K562 (cell line): ENCODE data around the gene USP24. TPM values are rescaled to one million over a fixed set of nuclear protein-coding genes. Genes with fewer than 3 reads are reported as not detected.

Experiments
- ATAC-seq: fragments of 200-7000 bp; cut with Tn5 transposase; 3 replicates; pipeline ENCODE4 v1.9.1; 2020; ENCODE audit warnings: moderate library complexity
- BruUV-seq: library from RNA; stranded (reverse); fragments of 400-500 nt; replicated peaks from 2 replicates; lab custom pipeline; 2021; lab: Mats Ljungman, UMichigan
- CTCF ChIA-PET: fragments of 300-600 bp; formaldehyde crosslinking; extraction: SDS; loops from one replicate; lab custom pipeline; 2021; ENCODE audit warnings: low intra/inter-chr PET ratio; lab: Yijun Ruan, JAX
- POLR2A ChIA-PET: fragments of 300-600, 350-650 bp; sonication (Branson Sonifier 250); formaldehyde crosslinking; extraction: SDS; loops from one replicate; lab custom pipeline; 2021; ENCODE audit warnings: antibody characterized with exemption, inconsistent platforms; lab: Yijun Ruan, JAX
- DNase-seq, 4 experiments: peaks; one replicate each; pipeline versions ENCODE4 v3.0.0 to v3.0.0-alpha.2; 2011 to 2018; ENCODE audit warnings: low spot score in 3 of 4, mixed read lengths in 3 of 4; ENCODE audit errors: extremely low read depth in 1 of 4
- FAIRE-seq: peaks from 2 replicates; lab custom pipeline; 2011; peaks lifted over from hg19 to GRCh38; lab: Jason Lieb, UNC
- H2AFZ ChIP-seq: 2 replicates; pipeline ENCODE4 v1.6.0; 2011; ENCODE audit warnings: low read depth, low read length, control low read depth, inconsistent platforms
- H3K27ac ChIP-seq: fragments of 200-600 bp; 3 replicates; pipeline ENCODE4 v1.8.0; 2011; ENCODE audit warnings: low read depth, mild to moderate bottlenecking, control low read depth, inconsistent platforms, low read length, moderate library complexity, mixed read lengths; ENCODE audit errors: extremely low read depth
- H3K27me3 ChIP-seq, 2 experiments: fragments of 300-600 bp in 1 of 2; 2 replicates in 1 of 2; 3 replicates in 1 of 2; pipeline versions ENCODE4 v1.6.0 to v1.8.0; 2011; ENCODE audit warnings: inconsistent platforms in 2 of 2, low read length in 2 of 2, mild to moderate bottlenecking in 1 of 2, mixed read lengths in 1 of 2, moderate library complexity in 1 of 2; ENCODE audit not compliant: control insufficient read depth in 2 of 2, insufficient read depth in 2 of 2
- H3K36me3 ChIP-seq: fragments of 300-600 bp; 3 replicates; pipeline ENCODE4 v1.8.0; 2011; ENCODE audit warnings: mild to moderate bottlenecking, low read length, inconsistent platforms; ENCODE audit not compliant: control insufficient read depth, insufficient read depth
- H3K4me1 ChIP-seq, 2 experiments: fragments of 200-600 bp in 1 of 2; replicated peaks in 1 of 2; 2 replicates in 1 of 2; 3 replicates in 1 of 2; pipeline versions ENCODE4 v1.5.1 to v1.8.0; 2011; ENCODE audit warnings: inconsistent platforms in 2 of 2, low read length in 2 of 2, mild to moderate bottlenecking in 1 of 2, mixed read lengths in 1 of 2, moderate library complexity in 1 of 2; ENCODE audit not compliant: control insufficient read depth in 2 of 2, insufficient read depth in 2 of 2
- H3K4me2 ChIP-seq: 2 replicates; pipeline ENCODE4 v1.6.1; 2011; ENCODE audit warnings: low read length, control low read depth, inconsistent platforms, mixed read lengths; ENCODE audit not compliant: insufficient read depth
- H3K4me3 ChIP-seq: fragments of 200-600 bp; sonication (generic), shearing (Covaris generic); 2 replicates; pipeline ENCODE4 v1.5.1; 2016; ENCODE audit warnings: control low read depth, inconsistent platforms
- H3K79me2 ChIP-seq: fragments of 200-600 bp; 3 replicates; pipeline ENCODE4 v1.8.0; 2011; ENCODE audit warnings: low read length, inconsistent platforms; ENCODE audit not compliant: control insufficient read depth, insufficient read depth
- H3K9ac ChIP-seq, 2 experiments: 2 replicates each; pipeline versions ENCODE4 v1.6.0 to v1.6.1; 2011; ENCODE audit warnings: low read depth in 2 of 2, low read length in 2 of 2, control low read depth in 1 of 2, inconsistent platforms in 1 of 2, mild to moderate bottlenecking in 1 of 2, mixed read lengths in 1 of 2; ENCODE audit not compliant: insufficient read depth in 1 of 2
- H3K9me1 ChIP-seq: one replicate; pipeline ENCODE4 v1.6.0; 2011; ENCODE audit warnings: inconsistent platforms, mild to moderate bottlenecking, low read length, moderate library complexity; ENCODE audit not compliant: control insufficient read depth, insufficient read depth
- H3K9me3 ChIP-seq: replicated peaks from 2 replicates; pipeline ENCODE4 v1.5.1; 2011; ENCODE audit warnings: low read depth, low read length, inconsistent platforms; ENCODE audit not compliant: control insufficient read depth, insufficient read depth
- H4K20me1 ChIP-seq: replicated peaks from 2 replicates; pipeline ENCODE4 v1.6.1; 2011; ENCODE audit warnings: low read length, inconsistent platforms, mixed read lengths; ENCODE audit not compliant: control insufficient read depth, insufficient read depth
- CBX8 ChIP-seq: fragments of 200-600 bp; sonication (generic); IDR thresholded peaks from 2 replicates; pipeline ENCODE4 v1.6.1; 2012; ENCODE audit warnings: borderline replicate concordance, mixed run types, low read depth, mild to moderate bottlenecking, moderate library complexity, mixed read lengths, low read length, control low read depth, inconsistent platforms; ENCODE audit not compliant: poor library complexity, severe bottlenecking; ENCODE audit errors: extremely low read depth
- POLR2G ChIP-seq: fragments of 200-400 bp; formaldehyde crosslinking; IDR thresholded peaks from 2 replicates; pipeline ENCODE4 v1.6.1; 2017; ENCODE audit warnings: low read depth, mild to moderate bottlenecking, antibody characterized with exemption, low read length, moderate library complexity
- RBFOX2 ChIP-seq: fragments of 200-400 bp; formaldehyde crosslinking; IDR thresholded peaks from 2 replicates; pipeline ENCODE4 v1.6.1; 2017; ENCODE audit warnings: low read depth, mild to moderate bottlenecking, low read length, moderate library complexity
- RHOXF2B ChIP-seq: fragments of 250-450 bp; sonication (Bioruptor Pico); conservative IDR thresholded peaks from 2 replicates; pipeline ENCODE4 v1.5.1; 2021
- WGBS: fragments of 100-300 bp; shearing (Covaris generic); methylation state at CpG from one replicate; pipeline ENCODE4 v1.1.6; 2016; ENCODE audit warnings: low coverage, mixed read lengths; ENCODE audit not compliant: insufficient coverage; ENCODE audit errors: missing lambda C conversion rate; 5-methylcytosine and 5-hydroxymethylcytosine counted together
- in situ Hi-C: fragments of 300-500 bp; cut with MboI; formaldehyde crosslinking; loops from 4 replicates; pipeline ENCODE4 v1.15.0; 2018; ENCODE audit warnings: inconsistent platforms, mixed read lengths
- intact Hi-C: fragments of 100-400 bp; cut with micrococcal nuclease; formaldehyde crosslinking; loops from 2 replicates; pipeline ENCODE4 v1.14.2; 2022
- polyA plus RNA-seq, 8 experiments: library from polyadenylated mRNA; depleted of rRNA in 4 of 8; stranded (reverse) in 5 of 8; unstranded in 3 of 8; fragments of >200 nt; fragmentation: Nextera tagmentation in 2 of 8; fragmentation: Illumina TruSeq in 1 of 8; extraction: Ambion mirVana in 2 of 8; extraction: Trizol in 1 of 8; gene quantifications; 2 replicates each; pipeline versions ENCODE4 v1.2.1 to v1.2.3, GENCODE V29; 2011 to 2014; ENCODE audit warnings: inconsistent platforms in 1 of 8, missing spikeins in 1 of 8
- total RNA-seq, 7 experiments: library from RNA; depleted of rRNA in 6 of 7; stranded (reverse); fragments of >200 nt in 6 of 7; fragmentation: Illumina TruSeq in 2 of 7; extraction: Trizol in 2 of 7; gene quantifications; 2 replicates each; pipeline versions ENCODE4 v1.2.1 to v1.2.3, GENCODE V29; 2011 to 2021; ENCODE audit warnings: low replicate concordance in 1 of 7
- TF ChIP-seq, protein P1 (sequence below): IDR thresholded peaks from 2 replicates; pipeline ENCODE4 v1.6.1; 2016; ENCODE audit warnings: missing genetic modification characterization, missing compliant biosample characterization

Gene USP24
- total and polyA plus RNA-seq, 9 of the 15 experiments (the other 6 are each of a cell fraction or from before 2014, with no cell fraction given), result 7.7 to 62.6 (median 36.8) TPM

DNA sequence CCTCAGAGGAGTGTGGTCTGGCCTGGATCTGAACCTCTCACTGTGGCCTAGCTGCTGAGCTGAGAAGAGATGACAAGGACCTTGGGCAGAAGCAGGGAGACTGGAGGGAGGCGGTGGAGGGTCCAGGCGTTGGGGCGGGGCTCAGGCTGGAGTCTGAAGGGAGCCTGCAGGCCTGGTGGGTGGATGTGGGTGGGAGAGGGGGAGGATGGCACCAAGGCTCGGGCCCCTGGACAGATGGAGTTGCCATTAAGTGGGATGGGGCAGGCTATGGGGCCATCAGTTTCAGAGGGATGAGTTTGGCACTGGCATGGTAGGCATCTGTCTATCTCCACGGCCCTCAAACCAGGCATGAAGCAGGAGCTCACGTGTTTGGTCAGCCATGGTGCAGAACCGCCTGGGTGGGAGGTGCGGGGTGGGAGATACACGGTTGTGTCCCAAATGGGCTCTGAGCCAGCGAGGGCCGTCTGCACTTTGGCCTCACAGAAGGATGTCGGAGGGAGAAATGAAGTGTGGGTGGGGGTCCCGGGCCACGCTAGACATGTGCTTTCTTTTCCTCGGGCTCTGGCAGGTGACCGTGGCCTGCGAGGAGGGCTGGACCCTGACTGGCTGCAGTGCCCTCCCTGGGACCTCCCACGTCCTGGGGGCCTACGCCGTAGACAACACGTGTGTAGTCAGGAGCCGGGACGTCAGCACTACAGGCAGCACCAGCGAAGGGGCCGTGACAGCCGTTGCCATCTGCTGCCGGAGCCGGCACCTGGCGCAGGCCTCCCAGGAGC lies 152.2 kb downstream of the USP24 start:
- Histone ChIP-seq H3K79me2 (no peaks in the 10 kb centered on the region), H3K4me2 (no peak overlapping the region), H4K20me1 (0 out of 2 replicates have a peak, but pooled peaks cover 3% of the 10 kb centered on the region), H3K9me3 (no peaks in the 10 kb centered on the region), H2AFZ (no peak overlapping the region), H3K4me3 (no peak overlapping the region), H3K27ac (no peak overlapping the region), H3K36me3 (peaks cover 97% of the 10 kb centered on the region), H3K9ac (no peak overlapping the region), H3K9me1 (no peaks in the 10 kb centered on the region), H3K27me3 (no peaks in the 10 kb centered on the region), H3K4me1 (peaks cover 0 to 8% of the 10 kb centered on the region in 2 experiments; a peak in 2 of 5 replicates)
- ChIA-PET CTCF (no interaction called here), POLR2A (interaction anchor here (0.5 to 2.5 kb wide), 8 partner anchors 8 to 1675 kb away, joined by 3 to 12 read pairs (median 4); no protein-coding TSS in a partner anchor)
- TF ChIP-seq RHOXF2B (CRISPR knock-in tag) (no peak), POLR2G (peak; percentile 50), CBX8 (no peak), RBFOX2 (peak; percentile 38; the same call in 1 of the 2 replicates)
- TF ChIP-seq, protein P1, sequence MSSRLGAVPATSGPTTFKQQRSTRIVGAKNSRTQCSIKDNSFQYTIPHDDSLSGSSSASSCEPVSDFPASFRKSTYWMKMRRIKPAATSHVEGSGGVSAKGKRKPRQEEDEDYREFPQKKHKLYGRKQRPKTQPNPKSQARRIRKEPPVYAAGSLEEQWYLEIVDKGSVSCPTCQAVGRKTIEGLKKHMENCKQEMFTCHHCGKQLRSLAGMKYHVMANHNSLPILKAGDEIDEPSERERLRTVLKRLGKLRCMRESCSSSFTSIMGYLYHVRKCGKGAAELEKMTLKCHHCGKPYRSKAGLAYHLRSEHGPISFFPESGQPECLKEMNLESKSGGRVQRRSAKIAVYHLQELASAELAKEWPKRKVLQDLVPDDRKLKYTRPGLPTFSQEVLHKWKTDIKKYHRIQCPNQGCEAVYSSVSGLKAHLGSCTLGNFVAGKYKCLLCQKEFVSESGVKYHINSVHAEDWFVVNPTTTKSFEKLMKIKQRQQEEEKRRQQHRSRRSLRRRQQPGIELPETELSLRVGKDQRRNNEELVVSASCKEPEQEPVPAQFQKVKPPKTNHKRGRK (tag), result no peak
- BruUV-seq, result no TSS peak
- DNase-seq, result no peak
- intact Hi-C loops (no loop called here), in situ Hi-C loops (no loop called here)
- FAIRE-seq, result no peak
- 86% methylated on average over 26 of the region's 29 CpGs for WGBS
- ATAC-seq, result no peak
